ENCODE data around the gene EME1.

- TF ChIP-seq CTCF (IDR thresholded peaks at IDR 0.05) (no peak), POLR2A (IDR thresholded peaks at IDR 0.05) (no peak)
Measured at GRCh38 chr17:50328363-50329325, 44.4 kb upstream of the EME1 start.

Data from lower leg skin (tissue), 3 donors.